GM12873 (cell line): ENCODE data around the gene SIRPA.

Experiments
- CTCF ChIP-seq: IDR thresholded peaks from 2 replicates; pipeline ENCODE4 v1.5.1; 2012; ENCODE audit warnings: low read depth, mild to moderate bottlenecking, moderate library complexity, low read length, control low read depth; ENCODE audit not compliant: insufficient read depth; ENCODE audit errors: missing control alignments

The SIRPA gene

DNA sequence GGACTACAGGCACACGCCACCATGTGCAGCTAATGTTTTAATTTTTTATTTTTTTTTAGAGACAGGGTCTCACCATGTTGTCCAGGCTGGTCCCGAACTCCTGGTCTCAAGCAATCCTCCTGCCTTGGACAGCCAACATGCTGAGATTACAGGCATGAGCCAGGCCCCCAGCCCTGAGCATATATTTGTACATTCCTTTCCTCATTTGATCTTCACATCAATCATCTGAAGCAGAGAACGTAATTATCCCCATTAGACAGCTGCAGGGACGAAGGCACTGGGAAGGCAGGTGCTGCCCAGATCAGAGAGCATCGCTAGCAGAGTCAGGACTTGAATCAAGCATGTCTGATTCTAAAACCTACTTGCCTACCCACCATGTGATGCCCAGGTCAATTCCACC, 41.0 kb upstream of the SIRPA start:
- TF ChIP-seq CTCF, result no peak

GRCh38 chr20:1855109-1855508, 40.1 kb upstream of the SIRPA start:
- TF ChIP-seq CTCF, result no peak

DNA sequence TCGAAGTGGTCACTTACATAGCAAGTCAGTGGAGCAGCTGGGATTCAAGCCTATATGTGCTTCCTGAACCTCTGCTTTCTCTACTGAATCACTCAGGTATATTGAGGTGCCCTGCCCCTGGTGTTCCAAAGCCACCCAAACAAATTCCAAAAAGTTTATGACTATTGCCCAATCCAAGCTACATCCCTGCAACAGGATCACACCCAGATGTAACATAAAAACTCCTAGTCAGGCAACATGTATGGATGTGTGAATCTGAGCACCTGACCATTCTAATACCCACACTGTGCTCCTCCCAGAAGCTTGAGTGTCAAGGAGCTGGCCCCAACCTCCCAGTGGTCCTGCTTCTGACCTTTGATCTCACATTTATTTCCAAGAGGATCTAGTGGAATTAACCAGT, 39.5 kb upstream of the SIRPA start:
- TF ChIP-seq CTCF, result no peak

GRCh38 chr20:1856424-1856823, 38.8 kb upstream of the SIRPA start:
- TF ChIP-seq CTCF, result no peak

- no peak for TF ChIP-seq CTCF
These were observed 37.7 kb upstream of the SIRPA start for GRCh38 chr20:1857466-1857865.

- no peak for TF ChIP-seq CTCF
These were observed 36.3 kb upstream of the SIRPA start for GRCh38 chr20:1858871-1859270.

DNA sequence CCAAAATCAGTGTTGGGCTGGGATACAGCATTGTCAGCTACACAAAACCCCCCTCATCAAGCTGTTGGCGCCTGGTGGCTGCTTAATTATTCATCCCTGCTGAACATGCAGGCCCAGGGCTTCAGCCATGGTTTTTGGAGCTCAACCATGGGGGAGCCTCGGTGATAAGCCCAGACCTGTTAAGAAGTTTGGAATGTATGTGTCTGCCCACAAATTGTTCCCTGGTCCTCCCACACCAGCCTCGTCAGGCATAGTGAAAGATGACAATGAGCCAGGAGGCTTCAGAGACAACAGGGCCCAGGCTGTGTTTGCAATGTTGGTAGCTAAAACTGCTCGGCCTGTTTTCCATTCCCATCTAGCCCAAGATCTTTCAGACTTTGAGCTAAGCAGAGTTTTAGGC, 34.8 kb upstream of the SIRPA start:
- TF ChIP-seq CTCF, result no peak
